Uterus (tissue), 4 donors: ENCODE results near the gene THEMIS. TPM values are rescaled to one million over a fixed set of nuclear protein-coding genes. Genes with fewer than 3 reads are reported as not detected.

ENCODE experiments used
- DNase-seq, 2 donors: peaks; one replicate each; pipeline ENCODE4 v3.0.0-alpha.2; 2019 to 2020
- H3K27ac ChIP-seq, 2 donors: fragments of 200-600 bp; sonication (generic); 1 replicate in 1 of 2; 2 replicates in 1 of 2; pipeline ENCODE4 v1.5.1; 2016 to 2018
- H3K27me3 ChIP-seq, 2 donors: fragments of 200-600 bp; sonication (generic); one replicate each; pipeline ENCODE4 v1.5.1; 2018 to 2019; ENCODE audit warnings: control low read depth in 1 of 2
- H3K36me3 ChIP-seq, 2 donors: fragments of 200-600 bp; sonication (generic); one replicate each; pipeline ENCODE4 v1.5.1; 2019; ENCODE audit warnings: control low read depth in 1 of 2
- H3K4me1 ChIP-seq, 2 donors: fragments of 200-600 bp; sonication (generic); one replicate each; pipeline ENCODE4 v1.5.1; 2018 to 2019; ENCODE audit warnings: control low read depth in 1 of 2
- H3K4me3 ChIP-seq, 2 donors: fragments of 200-600 bp; sonication (generic); 1 replicate in 1 of 2; 2 replicates in 1 of 2; pipeline ENCODE4 v1.5.1; 2018 to 2019; ENCODE audit warnings: mild to moderate bottlenecking in 1 of 2
- H3K9me3 ChIP-seq, 2 donors: fragments of 200-600 bp; sonication (generic); one replicate each; pipeline ENCODE4 v1.5.1; 2019; ENCODE audit warnings: control low read depth in 1 of 2
- POLR2A ChIP-seq, 2 donors: fragments of 450-650 bp; IDR thresholded peaks; one replicate each; pipeline ENCODE4 v1.6.1; 2016; ENCODE audit warnings: antibody characterized with exemption in 2 of 2, mild to moderate bottlenecking in 1 of 2, moderate library complexity in 1 of 2
- intact Hi-C: fragments of 100-400 bp; cut with DNase I; formaldehyde crosslinking; loops from one replicate; pipeline ENCODE4 v1.15.1; 2023; ENCODE audit warnings: low total_unique reads
- total RNA-seq, 4 donors: library from RNA; depleted of rRNA in 3 of 4; stranded (reverse); fragments of >200 nt in 3 of 4; gene quantifications; one replicate each; pipeline versions ENCODE4 v1.1.0 to v1.2.4, GENCODE V29; 2014 to 2023
- TF ChIP-seq, protein P1 (sequence below), 4 experiments: fragments of 200-600 bp in 2 of 4; fragments of 450-650 bp in 2 of 4; sonication (generic) in 2 of 4; IDR thresholded peaks; one replicate each; pipeline ENCODE4 v1.5.1; 2016 to 2019; ENCODE audit warnings: antibody characterized with exemption in 4 of 4, mild to moderate bottlenecking in 2 of 4, moderate library complexity in 1 of 4
- donor health status: DM: yes; HTN: yes; CAD: no.

The THEMIS gene
- total RNA-seq, 4 donors from 2014 or later = 0.21 to 1.6 (median 0.59) TPM; not detected in 1

DNA sequence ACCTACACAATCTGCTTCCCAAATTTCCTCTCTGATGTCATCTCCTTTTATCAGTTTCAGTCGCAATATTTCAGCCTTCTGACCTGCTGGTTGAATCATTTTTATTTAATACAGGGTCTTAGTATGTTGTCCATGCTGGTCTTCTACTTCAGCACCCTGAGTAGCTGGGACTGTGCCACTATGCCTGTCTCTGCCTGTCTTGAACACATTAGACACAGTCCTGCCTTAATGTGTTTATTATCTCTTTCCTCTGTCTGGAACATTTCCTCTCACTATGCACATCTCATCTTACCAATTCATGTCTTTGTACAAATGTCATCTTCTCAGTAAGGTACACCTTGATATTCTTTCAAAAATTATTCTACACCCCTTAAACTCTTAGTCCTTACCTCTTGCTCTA lies 106.5 kb downstream of the THEMIS start:
- intact Hi-C loops = no loop called here
- TF ChIP-seq, protein P1, sequence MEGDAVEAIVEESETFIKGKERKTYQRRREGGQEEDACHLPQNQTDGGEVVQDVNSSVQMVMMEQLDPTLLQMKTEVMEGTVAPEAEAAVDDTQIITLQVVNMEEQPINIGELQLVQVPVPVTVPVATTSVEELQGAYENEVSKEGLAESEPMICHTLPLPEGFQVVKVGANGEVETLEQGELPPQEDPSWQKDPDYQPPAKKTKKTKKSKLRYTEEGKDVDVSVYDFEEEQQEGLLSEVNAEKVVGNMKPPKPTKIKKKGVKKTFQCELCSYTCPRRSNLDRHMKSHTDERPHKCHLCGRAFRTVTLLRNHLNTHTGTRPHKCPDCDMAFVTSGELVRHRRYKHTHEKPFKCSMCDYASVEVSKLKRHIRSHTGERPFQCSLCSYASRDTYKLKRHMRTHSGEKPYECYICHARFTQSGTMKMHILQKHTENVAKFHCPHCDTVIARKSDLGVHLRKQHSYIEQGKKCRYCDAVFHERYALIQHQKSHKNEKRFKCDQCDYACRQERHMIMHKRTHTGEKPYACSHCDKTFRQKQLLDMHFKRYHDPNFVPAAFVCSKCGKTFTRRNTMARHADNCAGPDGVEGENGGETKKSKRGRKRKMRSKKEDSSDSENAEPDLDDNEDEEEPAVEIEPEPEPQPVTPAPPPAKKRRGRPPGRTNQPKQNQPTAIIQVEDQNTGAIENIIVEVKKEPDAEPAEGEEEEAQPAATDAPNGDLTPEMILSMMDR (IDR thresholded peaks at IDR 0.05) = no peak
- no peak for TF ChIP-seq POLR2A (IDR thresholded peaks at IDR 0.05)
- no peak for DNase-seq
- Histone ChIP-seq H3K27ac (no peak overlapping the region), H3K36me3 (no peaks in the 10 kb centered on the region), H3K4me3 (no peak overlapping the region), H3K27me3 (no peaks in the 10 kb centered on the region), H3K9me3 (no peaks in the 10 kb centered on the region), H3K4me1 (no peaks in the 10 kb centered on the region)

DNA sequence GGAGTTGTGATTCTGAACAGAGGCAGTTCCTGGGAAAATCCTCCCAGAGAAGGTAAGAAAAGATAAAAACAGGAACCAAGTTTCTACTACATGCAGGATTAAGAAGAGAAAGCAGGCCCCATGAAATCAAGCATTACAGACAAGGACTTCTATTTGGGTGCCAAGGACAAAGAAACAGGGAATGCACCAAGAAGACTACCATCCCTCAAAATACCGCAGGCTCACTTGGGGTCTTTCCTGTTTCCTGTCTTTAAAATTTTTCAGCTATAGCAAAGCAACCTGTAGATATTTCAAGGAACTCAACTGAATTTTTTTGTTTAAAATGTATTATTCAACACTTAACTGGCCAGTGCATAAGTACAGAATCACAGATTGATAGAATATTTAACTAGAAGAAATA lies 107.5 kb downstream of the THEMIS start:
- Histone ChIP-seq H3K9me3 (no peaks in the 10 kb centered on the region), H3K4me3 (no peak overlapping the region), H3K36me3 (no peaks in the 10 kb centered on the region), H3K4me1 (no peaks in the 10 kb centered on the region), H3K27me3 (no peaks in the 10 kb centered on the region), H3K27ac (no peak overlapping the region)
- intact Hi-C loops = no loop called here
- TF ChIP-seq, protein P1 (IDR thresholded peaks at IDR 0.05) = no peak
- TF ChIP-seq POLR2A (IDR thresholded peaks at IDR 0.05) = no peak
- DNase-seq = no peak

DNA sequence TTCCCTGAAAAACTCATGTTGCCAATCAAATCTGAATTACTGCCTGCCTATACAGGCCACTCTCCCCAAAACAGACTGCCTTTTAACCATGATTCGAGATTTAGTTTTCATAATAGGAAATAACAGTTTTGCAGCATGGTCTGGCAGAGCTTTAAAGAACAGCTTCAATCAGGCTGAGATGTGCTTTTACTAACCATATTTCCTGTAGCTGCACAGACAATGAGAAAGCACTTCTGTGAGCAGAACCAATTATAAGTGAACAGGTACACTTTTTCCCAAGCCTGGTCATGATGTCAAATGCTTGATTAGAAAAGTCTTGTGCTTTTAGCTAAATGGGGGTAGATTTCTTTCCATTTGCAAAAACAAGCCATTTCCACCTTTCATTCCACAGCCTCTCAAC lies 108.2 kb downstream of the THEMIS start:
- H3K4me3 ChIP-seq = no peak overlapping the region
- H3K9me3 ChIP-seq = no peaks in the 10 kb centered on the region
- DNase-seq = no peak
- intact Hi-C loops = no loop called here
- no peak overlapping the region for H3K27ac ChIP-seq
- TF ChIP-seq, protein P1 (IDR thresholded peaks at IDR 0.05) = no peak
- no peaks in the 10 kb centered on the region for H3K27me3 ChIP-seq
- H3K4me1 ChIP-seq = no peaks in the 10 kb centered on the region
- no peaks in the 10 kb centered on the region for H3K36me3 ChIP-seq

DNA sequence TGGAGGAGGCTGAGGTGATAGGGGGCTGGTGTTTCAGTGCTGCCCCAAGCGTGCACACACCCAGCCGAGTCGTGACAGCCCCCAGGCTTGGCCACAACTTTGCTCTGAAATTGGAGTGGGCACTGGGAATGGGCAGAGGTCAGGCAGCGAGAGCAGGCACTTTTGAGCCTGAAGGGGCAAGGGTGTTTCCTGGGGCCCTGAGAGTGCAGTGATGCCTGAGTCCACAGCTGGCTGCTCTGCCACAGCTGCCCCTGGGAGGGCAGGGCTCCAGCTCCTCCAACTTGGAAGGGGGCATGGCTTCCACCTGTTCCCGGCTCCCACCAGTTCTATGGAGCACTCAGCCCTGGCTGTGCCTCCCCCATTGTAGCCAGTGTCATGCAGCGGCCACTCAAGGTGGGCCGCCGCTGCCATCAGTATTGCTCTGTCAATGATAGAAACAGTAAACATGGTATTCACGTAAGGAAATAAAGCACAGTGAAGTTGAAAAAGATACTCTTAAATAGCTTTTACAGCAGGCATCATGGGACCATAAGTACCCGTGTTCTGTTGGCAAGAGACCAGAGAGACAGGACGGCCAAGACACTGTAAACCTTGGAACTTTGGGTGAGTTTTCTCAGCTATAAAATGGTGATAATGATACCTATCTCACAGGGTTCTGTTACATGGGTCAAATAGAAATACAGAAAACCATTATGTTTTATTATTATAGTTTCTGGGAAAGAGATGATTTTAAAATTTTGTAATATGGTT lies 108.9 kb downstream of the THEMIS start:
- Histone ChIP-seq H3K27me3 (no peaks in the 10 kb centered on the region), H3K36me3 (no peaks in the 10 kb centered on the region), H3K4me3 (no peak overlapping the region), H3K9me3 (no peaks in the 10 kb centered on the region), H3K4me1 (no peaks in the 10 kb centered on the region), H3K27ac (no peak overlapping the region)
- DNase-seq = no peak
- TF ChIP-seq POLR2A (IDR thresholded peaks at IDR 0.05) = no peak
- TF ChIP-seq, protein P1 (IDR thresholded peaks at IDR 0.05) = no peak
- intact Hi-C loops = no loop called here

DNA sequence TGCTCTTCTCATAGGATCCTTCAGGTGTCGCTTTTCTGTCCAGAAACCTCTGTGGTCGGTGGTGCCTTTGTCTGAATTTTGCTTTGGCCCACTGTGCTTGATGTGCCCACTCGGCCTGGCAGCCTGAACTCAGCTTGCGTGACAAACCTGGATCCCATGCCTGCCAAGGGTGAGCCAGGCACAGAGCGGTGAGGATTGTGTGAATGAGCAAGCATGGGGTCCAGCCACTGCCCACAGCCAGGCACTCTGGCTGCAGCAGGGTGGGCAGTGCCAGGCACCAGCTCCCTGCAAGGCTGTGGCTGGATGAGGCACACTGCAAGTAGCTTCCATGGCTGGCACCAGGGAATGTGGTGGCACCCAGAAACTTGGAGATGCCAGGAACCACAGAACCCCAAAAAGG lies 110.3 kb downstream of the THEMIS start:
- H3K36me3 ChIP-seq = no peaks in the 10 kb centered on the region
- intact Hi-C loops = no loop called here
- H3K4me3 ChIP-seq = no peak overlapping the region
- no peak for TF ChIP-seq POLR2A (IDR thresholded peaks at IDR 0.05)
- TF ChIP-seq, protein P1 (IDR thresholded peaks at IDR 0.05) = no peak
- no peak for DNase-seq
- H3K4me1 ChIP-seq = no peaks in the 10 kb centered on the region
- no peaks in the 10 kb centered on the region for H3K9me3 ChIP-seq
- H3K27ac ChIP-seq = no peak overlapping the region
- no peaks in the 10 kb centered on the region for H3K27me3 ChIP-seq
